NCI-H1105 treated with DMSO at 0.1 percent for 48 hours (cell line): ENCODE data around the gene OR4X1.
A peak's percentile ranks its signal among the peaks of the same experiment; 100 is the strongest.
"Not testable (repeated sequence)": the region's sequence is repeated elsewhere in the genome, so short reads cannot be mapped to it uniquely, and the experiment has no call there.

Experiments used
- DNase-seq: peaks from one replicate; lab custom pipeline; 2025; lab: John Stamatoyannopoulos, UW

OR4X1 gene, protein sequence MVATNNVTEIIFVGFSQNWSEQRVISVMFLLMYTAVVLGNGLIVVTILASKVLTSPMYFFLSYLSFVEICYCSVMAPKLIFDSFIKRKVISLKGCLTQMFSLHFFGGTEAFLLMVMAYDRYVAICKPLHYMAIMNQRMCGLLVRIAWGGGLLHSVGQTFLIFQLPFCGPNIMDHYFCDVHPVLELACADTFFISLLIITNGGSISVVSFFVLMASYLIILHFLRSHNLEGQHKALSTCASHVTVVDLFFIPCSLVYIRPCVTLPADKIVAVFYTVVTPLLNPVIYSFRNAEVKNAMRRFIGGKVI

DNA sequence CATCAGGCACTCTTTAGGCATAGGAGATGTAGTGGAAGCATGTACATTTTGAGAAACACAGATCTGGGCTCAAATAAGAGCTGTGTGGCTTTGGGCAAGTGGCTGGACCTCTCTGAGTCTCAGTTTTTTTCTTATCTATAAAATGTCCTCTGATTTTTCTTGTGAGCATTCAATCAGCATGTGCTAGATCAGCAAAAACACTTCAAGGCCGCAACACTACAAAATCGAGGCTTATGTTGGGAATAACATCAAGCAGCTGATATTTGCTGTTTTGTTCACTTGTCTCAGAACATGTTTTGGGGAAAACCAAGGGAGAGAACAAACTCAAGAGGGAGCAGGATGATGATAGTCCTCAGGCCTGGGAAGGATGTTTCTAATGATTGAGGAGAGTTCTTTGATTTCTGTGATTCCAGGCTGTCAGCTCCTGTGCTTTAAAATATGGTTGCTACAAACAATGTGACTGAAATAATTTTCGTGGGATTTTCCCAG, at the start of gene OR4X1:
Gene OR4X1 (plus strand): TSS at position 439 of the 489 bp plus-strand sequence. CDS start 0 bp downstream, at position 439.
- no peak for DNase-seq

DNA sequence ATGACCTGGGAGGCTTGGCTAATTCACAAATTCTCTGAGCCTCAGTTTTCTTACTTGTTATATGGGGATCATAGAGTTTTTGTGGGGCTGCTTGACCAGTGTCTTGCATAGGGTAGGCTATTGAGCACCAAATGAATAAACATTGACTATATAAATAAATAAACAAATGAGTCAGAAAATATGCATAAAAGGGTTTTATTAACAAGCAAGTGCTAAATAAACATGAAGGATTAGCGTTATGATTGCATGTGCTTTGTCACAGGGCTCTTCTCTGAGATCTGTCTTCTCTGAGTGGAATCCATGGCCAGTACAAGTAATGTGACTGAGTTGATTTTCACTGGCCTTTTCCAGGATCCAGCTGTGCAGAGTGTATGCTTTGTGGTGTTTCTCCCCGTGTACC, 47.2 kb upstream of the OR4X1 start, which contains the start of gene OR4B1:
Gene OR4B1 (plus strand): TSS at position 301 of the 400 bp plus-strand sequence. CDS start 0 bp downstream, at position 301.
- DNase-seq: no peak

DNA sequence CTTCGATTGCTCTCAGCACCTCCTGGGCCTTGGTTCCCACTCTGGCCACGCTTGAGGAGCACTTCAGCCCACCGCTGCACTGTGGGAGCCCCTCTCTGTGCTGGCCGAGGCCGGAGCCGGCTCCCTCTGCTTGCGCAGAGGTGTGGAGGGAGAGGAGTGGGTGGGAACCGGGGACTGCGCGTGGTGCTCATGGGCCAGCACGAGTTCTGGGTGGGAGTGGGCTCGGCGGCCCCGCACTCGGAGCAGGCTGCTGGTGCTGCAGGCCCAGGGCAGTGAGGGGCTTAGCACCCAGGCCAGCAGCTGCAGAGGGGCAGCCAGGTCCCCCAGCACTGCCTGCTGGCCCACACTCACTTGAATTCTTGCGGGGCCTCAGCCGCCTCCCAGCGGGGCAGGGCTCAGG, 34.9 kb upstream of the OR4X1 start:
- no peak for DNase-seq

GRCh38 chr11:48230057-48230456, 33.6 kb upstream of the OR4X1 start:
- DNase-seq: not testable (repeated sequence)

GRCh38 chr11:48237727-48238126, 25.9 kb upstream of the OR4X1 start:
- no peak for DNase-seq

GRCh38 chr11:48242501-48242900, 21.2 kb upstream of the OR4X1 start:
- no peak for DNase-seq

DNA sequence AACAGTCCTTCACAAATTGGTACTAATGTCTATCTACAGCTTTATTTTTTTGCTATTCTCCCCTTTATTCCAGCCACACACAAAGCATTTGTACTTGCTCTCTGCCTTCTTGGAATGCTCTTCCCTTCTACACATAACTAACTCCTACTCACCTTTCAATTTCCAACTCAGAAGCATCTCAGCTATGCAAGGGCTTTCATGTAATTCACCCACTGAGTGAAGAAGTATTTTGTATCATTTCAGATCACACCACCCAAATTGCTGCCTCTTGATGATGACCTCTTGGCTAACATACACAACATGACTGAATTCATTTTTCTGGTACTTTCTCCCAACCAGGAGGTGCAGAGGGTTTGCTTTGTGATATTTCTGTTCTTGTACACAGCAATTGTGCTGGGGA, 18.9 kb upstream of the OR4X1 start, which contains the start of gene OR4X2:
Gene OR4X2 (plus strand): TSS at position 301 of the 400 bp plus-strand sequence. CDS start 0 bp downstream, at position 301.
- no peak for DNase-seq

DNA sequence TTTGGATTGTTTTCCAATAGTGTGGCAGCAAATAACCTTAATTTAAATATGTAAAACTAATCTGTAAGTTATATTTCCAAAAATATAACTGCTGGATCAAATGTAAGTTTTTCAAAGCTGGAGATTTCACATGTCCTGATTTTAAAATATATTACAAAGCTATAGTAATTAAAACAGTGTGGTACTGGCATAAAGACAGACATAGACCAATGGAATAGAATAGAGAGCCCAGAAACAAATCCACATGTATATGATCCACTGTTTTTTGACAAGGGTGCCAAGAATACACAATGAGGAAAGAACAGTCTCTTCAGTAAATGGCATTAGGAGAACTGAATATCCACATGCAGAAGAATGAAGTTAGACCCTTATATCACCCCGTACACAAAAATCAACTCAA, 14.8 kb upstream of the OR4X1 start:
- no peak for DNase-seq

DNA sequence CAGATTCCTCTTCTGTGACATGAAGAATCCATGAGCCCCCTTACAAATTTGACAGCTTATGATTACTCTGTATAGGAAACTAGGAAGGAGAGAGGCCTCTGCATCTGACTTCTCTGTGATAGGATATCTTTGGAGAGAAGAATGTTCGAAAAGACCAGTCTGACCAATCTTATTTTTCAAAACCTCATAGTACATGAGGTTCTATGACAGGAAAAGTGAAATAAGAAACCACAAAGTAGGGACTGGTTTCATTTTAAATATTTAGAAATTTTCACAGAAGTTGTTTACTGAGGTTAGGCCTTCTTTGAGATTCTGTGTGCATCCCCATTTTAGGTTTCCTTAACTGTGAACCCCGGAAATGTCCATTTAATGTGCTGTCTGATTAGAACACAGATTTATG, 2.1 kb upstream of the OR4X1 start:
- no peak for DNase-seq

GRCh38 chr11:48270621-48271020, 7.0 kb downstream of the OR4X1 start:
- DNase-seq: no peak

DNA sequence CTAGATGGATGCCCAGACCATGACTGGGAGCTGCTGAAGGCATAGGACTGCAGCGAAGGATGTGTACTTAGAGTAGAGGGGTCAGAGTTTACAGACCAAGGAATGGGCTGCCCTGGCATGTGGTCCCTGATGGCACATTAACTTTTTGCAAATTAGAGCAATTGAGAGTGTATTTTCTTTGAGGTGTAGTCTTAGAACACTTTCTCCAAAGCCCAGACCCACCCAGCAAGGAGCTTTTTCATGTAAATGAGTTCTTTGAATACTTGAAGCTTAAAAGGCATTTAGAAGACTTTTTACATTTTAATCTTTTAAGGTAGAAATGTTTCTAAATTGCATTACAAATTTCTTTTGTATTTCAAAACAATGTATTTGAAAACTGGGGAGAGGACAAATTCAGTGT, 8.9 kb downstream of the OR4X1 start:
- no peak for DNase-seq

GRCh38 chr11:48305923-48306322, 42.3 kb downstream of the OR4X1 start, which contains the start of gene OR4S1:
Gene OR4S1, plus strand, starts transcription at chr11:48306223. Its CDS starts 0 bp downstream, at chr11:48306223.
- DNase-seq: no peak

- peak; percentile 51 for DNase-seq
Observed at GRCh38 chr11:48307760-48308386, 44.2 kb downstream of the OR4X1 start.

- not testable (repeated sequence) for DNase-seq
Observed at GRCh38 chr11:48313590-48313989, 49.9 kb downstream of the OR4X1 start.
